Large intestine (tissue), 12 donors: ENCODE measurements around the gene RUVBL1. TPM values are rescaled to one million over a fixed set of nuclear protein-coding genes. Genes with fewer than 3 reads are reported as not detected.
A peak's percentile ranks its signal among the peaks of the same experiment; 100 is the strongest.

ENCODE experiments used
- DNase-seq, 2 donors: peaks; one replicate each; pipeline versions ENCODE4 v3.0.0 to v3.0.0-alpha.2; 2013
- H3K27ac ChIP-seq: one replicate; pipeline ENCODE4 v1.5.1; 2013; ENCODE audit warnings: low read length
- H3K27me3 ChIP-seq: 2 replicates; pipeline ENCODE4 v1.6.1; 2013; ENCODE audit warnings: low read length; ENCODE audit not compliant: control insufficient read depth, insufficient read depth
- H3K36me3 ChIP-seq: 2 replicates; pipeline ENCODE4 v1.6.1; 2013; ENCODE audit warnings: low read length; ENCODE audit not compliant: control insufficient read depth, insufficient read depth
- H3K4me1 ChIP-seq: one replicate; pipeline ENCODE4 v1.6.1; 2013; ENCODE audit warnings: low read length; ENCODE audit not compliant: control insufficient read depth, insufficient read depth
- H3K4me3 ChIP-seq: one replicate; pipeline ENCODE4 v1.5.1; 2013; ENCODE audit warnings: low read length
- H3K9me3 ChIP-seq: one replicate; pipeline ENCODE4 v1.6.1; 2013; ENCODE audit warnings: mild to moderate bottlenecking, low read depth, low read length, moderate library complexity; ENCODE audit not compliant: control insufficient read depth
- whole genome bisulfite sequencing: methylation state at CpG from one replicate; pipeline ENCODE4 v1.1.5; 2013; ENCODE audit warnings: low lambda C conversion rate; ENCODE audit not compliant: insufficient coverage; 5-methylcytosine and 5-hydroxymethylcytosine counted together
- long read RNA-seq, 11 donors: transcript quantifications; one replicate each; lab custom pipeline, GENCODE V29; 2026
- polyA plus RNA-seq: library from polyadenylated mRNA; unstranded; fragments of 120-200 nt; gene quantifications from one replicate; pipeline ENCODE4 v1.2.1, GENCODE V29; 2013

Gene RUVBL1
- 35.2 TPM for polyA plus RNA-seq
- long read RNA-seq, donor 1, full-length matches to known transcripts: 12 of 55 reads
- long read RNA-seq, donor 1, partial matches to known transcripts: 27 of 55 reads
- long read RNA-seq, donor 1, other reads (novel, unspliced or antisense): 16 of 55 reads
- long read RNA-seq, donor 2, full-length matches to known transcripts: 10 of 19 reads
- long read RNA-seq, donor 2, partial matches to known transcripts: 9 of 19 reads
- long read RNA-seq, donor 2, other reads (novel, unspliced or antisense): 0 of 19 reads
- long read RNA-seq, donor 3: 0 reads
- long read RNA-seq, donor 4, partial matches to known transcripts: 0 of 1 reads
- long read RNA-seq, donor 4, other reads (novel, unspliced or antisense): 0 of 1 reads
- long read RNA-seq, donor 5, full-length matches to known transcripts: 6 of 6 reads
- long read RNA-seq, donor 5, partial matches to known transcripts: 0 of 6 reads
- long read RNA-seq, donor 5, other reads (novel, unspliced or antisense): 0 of 6 reads
- long read RNA-seq, donor 6, full-length matches to known transcripts: 12 of 17 reads
- long read RNA-seq, donor 6, partial matches to known transcripts: 5 of 17 reads
- long read RNA-seq, donor 6, other reads (novel, unspliced or antisense): 0 of 17 reads
- long read RNA-seq, donor 7, full-length matches to known transcripts: 9 of 41 reads
- long read RNA-seq, donor 7, partial matches to known transcripts: 20 of 41 reads
- long read RNA-seq, donor 7, other reads (novel, unspliced or antisense): 12 of 41 reads
- long read RNA-seq, donor 8, full-length matches to known transcripts: 9 of 14 reads
- long read RNA-seq, donor 8, partial matches to known transcripts: 5 of 14 reads
- long read RNA-seq, donor 8, other reads (novel, unspliced or antisense): 0 of 14 reads
- long read RNA-seq, donor 9, full-length matches to known transcripts: 16 of 21 reads
- long read RNA-seq, donor 9, partial matches to known transcripts: 5 of 21 reads
- long read RNA-seq, donor 9, other reads (novel, unspliced or antisense): 0 of 21 reads
- long read RNA-seq, donor 10, full-length matches to known transcripts: 16 of 16 reads
- long read RNA-seq, donor 10, partial matches to known transcripts: 0 of 16 reads
- long read RNA-seq, donor 10, other reads (novel, unspliced or antisense): 0 of 16 reads
- long read RNA-seq, donor 11, full-length matches to known transcripts: 11 of 11 reads
- long read RNA-seq, donor 11, partial matches to known transcripts: 0 of 11 reads
- long read RNA-seq, donor 11, other reads (novel, unspliced or antisense): 0 of 11 reads

GRCh38 chr3:128123538-128124368, at the start of gene RUVBL1:
TSS of gene RUVBL1 (minus strand) at chr3:128123812. CDS start at chr3:128123724, 88 bp downstream.
- Histone ChIP-seq H3K36me3 (peaks cover under 1% of the 10 kb centered on the region), H3K4me3 (peak within 1 kb of the TSS; percentile 73), H3K27ac (peak within 1 kb of the TSS; percentile 37), H3K4me1 (peaks cover 3% of the 10 kb centered on the region), H3K27me3 (no peaks in the 10 kb centered on the region), H3K9me3 (no peaks in the 10 kb centered on the region)
- WGBS: no CpG with 5 or more reads among the region's 47 CpGs
- peak; percentile 96 to 98 for DNase-seq

GRCh38 chr3:128173200-128173599, 49.6 kb upstream of the RUVBL1 start:
- peaks cover 26% of the 10 kb centered on the region for H3K4me1 ChIP-seq
- no peak for DNase-seq
- H3K9me3 ChIP-seq: no peaks in the 10 kb centered on the region
- WGBS: no CpG with 5 or more reads among the region's 8 CpGs
- H3K27me3 ChIP-seq: no peaks in the 10 kb centered on the region
- no peak overlapping the region for H3K4me3 ChIP-seq
- no peak overlapping the region for H3K27ac ChIP-seq
- no peaks in the 10 kb centered on the region for H3K36me3 ChIP-seq

- WGBS: no CpG with 5 or more reads among the region's 5 CpGs
- H3K4me1 ChIP-seq: peaks cover 26% of the 10 kb centered on the region
- no peak overlapping the region for H3K27ac ChIP-seq
- no peak overlapping the region for H3K4me3 ChIP-seq
- H3K36me3 ChIP-seq: no peaks in the 10 kb centered on the region
- DNase-seq: peak; percentile 46 to 54
- no peaks in the 10 kb centered on the region for H3K9me3 ChIP-seq
- no peaks in the 10 kb centered on the region for H3K27me3 ChIP-seq
Measured at GRCh38 chr3:128170866-128171516, 47.4 kb upstream of the RUVBL1 start.

- Histone ChIP-seq H3K27me3 (no peaks in the 10 kb centered on the region), H3K27ac (peak overlapping the region; percentile 48), H3K9me3 (no peaks in the 10 kb centered on the region), H3K4me3 (no peak overlapping the region), H3K4me1 (peaks cover 16% of the 10 kb centered on the region), H3K36me3 (no peaks in the 10 kb centered on the region)
- 94% methylated on average over 3 of the region's 4 CpGs for WGBS
- no peak for DNase-seq
Measured at GRCh38 chr3:128168836-128169235, 45.2 kb upstream of the RUVBL1 start.

- Histone ChIP-seq H3K36me3 (peaks cover under 1% of the 10 kb centered on the region), H3K27ac (peak overlapping the region; percentile 48), H3K4me3 (no peak overlapping the region), H3K9me3 (no peaks in the 10 kb centered on the region), H3K27me3 (no peaks in the 10 kb centered on the region), H3K4me1 (peaks cover 13% of the 10 kb centered on the region)
- WGBS: no CpG with 5 or more reads among the region's 5 CpGs
- DNase-seq: peak; percentile 68
Measured at GRCh38 chr3:128167973-128168674, 44.5 kb upstream of the RUVBL1 start.

GRCh38 chr3:128167646-128167972, 44.0 kb upstream of the RUVBL1 start:
- 90% methylated on average over 2 of the region's 8 CpGs for WGBS

GRCh38 chr3:128166971-128167453, 43.4 kb upstream of the RUVBL1 start:
- H3K9me3 ChIP-seq: no peaks in the 10 kb centered on the region
- H3K4me3 ChIP-seq: no peak overlapping the region
- WGBS: no CpG with 5 or more reads among the region's 5 CpGs
- H3K4me1 ChIP-seq: peaks cover 13% of the 10 kb centered on the region
- no peaks in the 10 kb centered on the region for H3K27me3 ChIP-seq
- peaks cover 7% of the 10 kb centered on the region for H3K36me3 ChIP-seq
- DNase-seq: no peak
- no peak overlapping the region for H3K27ac ChIP-seq

More at GRCh38 chr3:128167646-128167972, 44.0 kb upstream of the RUVBL1 start:
- Histone ChIP-seq H3K4me3 (no peak overlapping the region), H3K27me3 (no peaks in the 10 kb centered on the region), H3K27ac (peak overlapping the region; percentile 48), H3K4me1 (peaks cover 13% of the 10 kb centered on the region), H3K9me3 (no peaks in the 10 kb centered on the region), H3K36me3 (peaks cover 2% of the 10 kb centered on the region)
- no peak for DNase-seq

- DNase-seq: no peak
- H3K27me3 ChIP-seq: no peaks in the 10 kb centered on the region
- peaks cover 2% of the 10 kb centered on the region for H3K4me1 ChIP-seq
- H3K36me3 ChIP-seq: peaks cover 7% of the 10 kb centered on the region
- H3K27ac ChIP-seq: no peak overlapping the region
- WGBS: no CpG with 5 or more reads among the region's 5 CpGs
- no peak overlapping the region for H3K4me3 ChIP-seq
- no peaks in the 10 kb centered on the region for H3K9me3 ChIP-seq
Measured at GRCh38 chr3:128163432-128163831, 39.8 kb upstream of the RUVBL1 start.

GRCh38 chr3:128160661-128161060, 37.0 kb upstream of the RUVBL1 start:
- no peak for DNase-seq
- no CpG with 5 or more reads among the region's 5 CpGs for WGBS
- H3K27me3 ChIP-seq: no peaks in the 10 kb centered on the region

More at GRCh38 chr3:128160661-128161060, 37.0 kb upstream of the RUVBL1 start:
- Histone ChIP-seq H3K9me3 (no peaks in the 10 kb centered on the region), H3K27ac (no peak overlapping the region), H3K36me3 (peaks cover 18% of the 10 kb centered on the region), H3K4me1 (no peaks in the 10 kb centered on the region), H3K4me3 (no peak overlapping the region)
